Endothelial cell of umbilical vein (primary cell): ENCODE results near the gene GRIA1. TPM values are rescaled to one million over a fixed set of nuclear protein-coding genes. Genes with fewer than 3 reads are reported as not detected.

Experiments used
- BruUV-seq: library from RNA; stranded (reverse); fragments of 400-500 nt; replicated peaks from 2 replicates; lab custom pipeline; 2021; lab: Mats Ljungman, UMichigan
- CTCF ChIA-PET: fragments of 300-600, 350-600 bp; sonication (Branson Sonifier 250); formaldehyde crosslinking; loops from one replicate; lab custom pipeline; 2021; ENCODE audit warnings: antibody characterized with exemption, inconsistent platforms; lab: Charles Lee
- POLR2A ChIA-PET: fragments of 300-600, 350-600 bp; sonication (Branson Sonifier 250); formaldehyde crosslinking; loops from one replicate; lab custom pipeline; 2021; ENCODE audit warnings: antibody characterized with exemption, inconsistent platforms; lab: Charles Lee
- DNase-seq: peaks from one replicate; pipeline ENCODE4 v3.0.0-alpha.2; 2011; ENCODE audit warnings: low read depth, low spot score
- FAIRE-seq: peaks from 2 replicates; lab custom pipeline; 2011; peaks lifted over from hg19 to GRCh38; lab: Jason Lieb, UNC
- H2AFZ ChIP-seq: 2 replicates; pipeline ENCODE4 v1.6.0; 2012; ENCODE audit warnings: low read depth, low read length, control low read depth, inconsistent platforms
- H3K27ac ChIP-seq: 2 replicates; pipeline ENCODE4 v1.5.1; 2011; ENCODE audit warnings: low read depth, mild to moderate bottlenecking, control low read depth, low read length, moderate library complexity; ENCODE audit not compliant: insufficient read depth
- H3K27me3 ChIP-seq, 2 experiments: 2 replicates each; pipeline versions ENCODE4 v1.6.0 to v1.6.1; 2011; ENCODE audit warnings: low read length in 2 of 2, mixed read lengths in 1 of 2; ENCODE audit not compliant: control insufficient read depth in 2 of 2, insufficient read depth in 2 of 2
- H3K36me3 ChIP-seq, 2 experiments: 2 replicates in 1 of 2; 3 replicates in 1 of 2; pipeline ENCODE4 v1.5.1; 2011; ENCODE audit warnings: low read length in 2 of 2, mild to moderate bottlenecking in 1 of 2, moderate library complexity in 1 of 2; ENCODE audit not compliant: control insufficient read depth in 2 of 2, insufficient read depth in 2 of 2; ENCODE audit errors: extremely low read depth in 1 of 2
- H3K4me1 ChIP-seq: 3 replicates; pipeline ENCODE4 v1.5.1; 2011; ENCODE audit warnings: mild to moderate bottlenecking, low read length; ENCODE audit not compliant: control insufficient read depth, insufficient read depth; ENCODE audit errors: extremely low read depth
- H3K4me2 ChIP-seq: 2 replicates; pipeline ENCODE4 v1.6.1; 2011; ENCODE audit warnings: low read length, control low read depth, mixed read lengths; ENCODE audit not compliant: insufficient read depth
- H3K4me3 ChIP-seq, 3 experiments: fragments of 200-600 bp in 1 of 3; sonication (generic), shearing (Covaris generic) in 1 of 3; replicated peaks in 1 of 3; 2 replicates each; pipeline ENCODE4 v1.5.1; 2011 to 2016; ENCODE audit warnings: control low read depth in 3 of 3, low read length in 3 of 3, mild to moderate bottlenecking in 2 of 3, inconsistent platforms in 1 of 3, low read depth in 1 of 3, moderate library complexity in 1 of 3; ENCODE audit not compliant: insufficient read depth in 1 of 3
- H3K79me2 ChIP-seq: 2 replicates; pipeline ENCODE4 v1.6.0; 2012; ENCODE audit warnings: low read length, inconsistent platforms; ENCODE audit not compliant: control insufficient read depth, insufficient read depth
- H3K9ac ChIP-seq: replicated peaks from 2 replicates; pipeline ENCODE3; 2011; ENCODE audit warnings: low read length, control low read depth; ENCODE audit not compliant: insufficient read depth; ENCODE audit errors: extremely low read depth
- H3K9me1 ChIP-seq: replicated peaks from 3 replicates; pipeline ENCODE4 v1.6.0; 2011; ENCODE audit warnings: mild to moderate bottlenecking, low read length; ENCODE audit not compliant: control insufficient read depth, insufficient read depth; ENCODE audit errors: extremely low read depth
- H3K9me3 ChIP-seq: replicated peaks from 2 replicates; pipeline ENCODE4 v1.5.1; 2012; ENCODE audit warnings: low read length, inconsistent platforms; ENCODE audit not compliant: control insufficient read depth, insufficient read depth
- H4K20me1 ChIP-seq: replicated peaks from 2 replicates; pipeline ENCODE3; 2011; ENCODE audit warnings: mild to moderate bottlenecking, low read length; ENCODE audit not compliant: control insufficient read depth, insufficient read depth; ENCODE audit errors: extremely low read depth
- CTCF ChIP-seq, 2 donors: IDR thresholded peaks; 1 replicate in 1 of 2; 2 replicates in 1 of 2; pipeline ENCODE4 v1.5.1; 2011; ENCODE audit warnings: low read length in 2 of 2, mild to moderate bottlenecking in 2 of 2, moderate library complexity in 2 of 2, control low read depth in 1 of 2, inconsistent platforms in 1 of 2, low read depth in 1 of 2; ENCODE audit not compliant: insufficient read depth in 1 of 2; ENCODE audit errors: extremely low read depth in 1 of 2
- GATA2 ChIP-seq: IDR thresholded peaks from 2 replicates; pipeline ENCODE4 v1.7.0; 2011; ENCODE audit warnings: low read depth, mild to moderate bottlenecking, moderate library complexity, mixed read lengths, low read length; ENCODE audit not compliant: insufficient read length, insufficient read depth
- MAX ChIP-seq: IDR thresholded peaks from 2 replicates; pipeline ENCODE4 v1.6.1; 2011; ENCODE audit not compliant: insufficient read depth, insufficient read length
- POLR2AphosphoS5 ChIP-seq: IDR thresholded peaks from 2 replicates; pipeline ENCODE4 v1.6.1; 2012; ENCODE audit warnings: low read depth, mild to moderate bottlenecking, control low read depth, low read length, moderate library complexity; ENCODE audit not compliant: insufficient read depth
- dilution Hi-C: fragments of 300-500 bp; cut with MboI; formaldehyde crosslinking; loops from one replicate; pipeline ENCODE4 v1.15.0; 2019; ENCODE audit warnings: low sequenced_read_pairs; ENCODE audit not compliant: extremely low pct_ligation_motif_present
- intact Hi-C: fragments of 100-400 bp; cut with micrococcal nuclease; formaldehyde crosslinking; loops from one replicate; pipeline ENCODE4 v1.10.0; 2022
- polyA plus RNA-seq, 4 experiments: library from polyadenylated mRNA; depleted of rRNA in 3 of 4; stranded (reverse) in 3 of 4; unstranded in 1 of 4; fragments of >200 nt; gene quantifications; 2 replicates each; pipeline versions ENCODE4 v1.2.1 to v1.2.3, GENCODE V29; 2011 to 2012; ENCODE audit warnings: missing spikeins in 1 of 4
- total RNA-seq: library from RNA; stranded (reverse); gene quantifications from 2 replicates; pipeline ENCODE4 v1.2.3, GENCODE V29; 2021

Gene GRIA1
- total and polyA plus RNA-seq, 2 donors (not counting 3 experiments of a cell fraction or from before 2014, with no cell fraction given) = not detected

GRCh38 chr5:153459051-153459743 lies 31.3 kb upstream of the GRIA1 start:
- Histone ChIP-seq H3K27me3 (no peaks in the 10 kb centered on the region), H2AFZ (no peak overlapping the region), H4K20me1 (no peaks in the 10 kb centered on the region), H3K79me2 (no peaks in the 10 kb centered on the region), H3K27ac (no peak overlapping the region), H3K36me3 (no peaks in the 10 kb centered on the region), H3K4me2 (no peak overlapping the region), H3K4me1 (no peaks in the 10 kb centered on the region), H3K9me3 (no peaks in the 10 kb centered on the region), H3K4me3 (no peak overlapping the region), H3K9ac (no peak overlapping the region), H3K9me1 (no peaks in the 10 kb centered on the region)
- CTCF ChIA-PET = no interaction called here
- DNase-seq (no peak), FAIRE-seq (no peak)
- BruUV-seq = no TSS peak
- dilution Hi-C loops (no loop called here), intact Hi-C loops (no loop called here)
- TF ChIP-seq GATA2 (no peak), POLR2AphosphoS5 (no peak), MAX (no peak)
- POLR2A ChIA-PET = no interaction called here

GRCh38 chr5:153460421-153460820 lies 30.0 kb upstream of the GRIA1 start:
- H3K36me3 ChIP-seq = no peaks in the 10 kb centered on the region
- BruUV-seq = no TSS peak
- H3K9ac ChIP-seq = no peak overlapping the region
- no peaks in the 10 kb centered on the region for H3K4me1 ChIP-seq
- H4K20me1 ChIP-seq = no peaks in the 10 kb centered on the region
- no peaks in the 10 kb centered on the region for H3K27me3 ChIP-seq
- DNase-seq (no peak), FAIRE-seq (no peak)
- ChIA-PET POLR2A (no interaction called here), CTCF (no interaction called here)
- intact Hi-C loops (no loop called here), dilution Hi-C loops (no loop called here)
- H3K79me2 ChIP-seq = no peaks in the 10 kb centered on the region
- no peak for TF ChIP-seq CTCF (IDR thresholded peaks at IDR 0.05; ENCODE audit: extremely low read depth in 1 of 2, insufficient read depth in 1 of 2, low read depth in 1 of 2, low read length in 2 of 2)
- no peaks in the 10 kb centered on the region for H3K9me1 ChIP-seq
- no peaks in the 10 kb centered on the region for H3K9me3 ChIP-seq
- no peak overlapping the region for H2AFZ ChIP-seq
- no peak overlapping the region for H3K4me2 ChIP-seq
- H3K27ac ChIP-seq = no peak overlapping the region
- H3K4me3 ChIP-seq = no peak overlapping the region
